GDM1 (cell line): ENCODE results near the gene DCTD.

Source experiments
- DNase-seq: peaks from one replicate; lab custom pipeline; 2025; lab: John Stamatoyannopoulos, UW

Gene DCTD

GRCh38 chr4:182840108-182840507 is 77.1 kb downstream of the DCTD start:
- no peak for DNase-seq
